Measurements from ENCODE around the gene EGFL7.

The EGFL7 gene

DNA sequence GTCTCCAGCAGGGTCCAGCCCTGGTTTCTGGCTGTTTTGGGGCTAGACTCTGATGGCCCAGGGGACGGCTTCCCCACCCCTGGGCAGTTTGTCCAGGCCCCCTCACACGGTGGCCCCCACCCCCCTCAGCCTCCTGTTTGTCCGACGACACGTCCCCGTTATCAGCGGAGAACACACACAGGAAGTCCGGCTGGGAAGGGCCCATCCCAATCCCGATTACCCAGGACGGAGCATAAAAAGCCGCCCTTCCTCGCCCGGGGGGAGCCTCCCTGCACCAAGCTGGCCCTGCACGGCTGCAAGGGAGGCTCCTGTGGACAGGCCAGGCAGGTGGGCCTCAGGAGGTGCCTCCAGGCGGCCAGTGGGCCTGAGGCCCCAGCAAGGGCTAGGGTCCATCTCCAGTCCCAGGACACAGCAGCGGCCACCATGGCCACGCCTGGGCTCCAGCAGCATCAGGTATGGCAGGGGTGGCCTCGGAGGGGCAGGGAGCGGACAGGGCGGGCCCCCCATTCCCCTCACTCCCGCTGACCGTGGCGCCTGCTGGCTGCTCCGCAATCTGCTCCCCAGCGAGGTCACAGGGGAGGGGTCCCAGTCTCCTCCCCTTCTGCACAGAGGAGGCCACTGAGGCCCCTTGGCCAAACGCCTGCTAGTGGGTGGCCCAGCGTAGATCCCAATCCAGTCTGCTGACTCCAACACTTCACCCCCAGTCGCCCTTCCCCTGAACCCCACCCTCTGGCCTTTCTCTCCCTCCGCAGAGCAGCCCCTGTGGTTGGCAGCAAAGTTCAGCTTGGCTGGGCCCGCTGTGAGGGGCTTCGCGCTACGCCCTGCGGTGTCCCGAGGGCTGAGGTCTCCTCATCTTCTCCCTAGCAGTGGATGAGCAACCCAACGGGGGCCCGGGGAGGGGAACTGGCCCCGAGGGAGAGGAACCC is at the start of gene EGFL7:
TSS of gene EGFL7 (plus strand) at position 261 of the 926 bp plus-strand sequence. CDS start 5,367 bp downstream, outside the sequence.
- FAIRE-seq: no peak

DNA sequence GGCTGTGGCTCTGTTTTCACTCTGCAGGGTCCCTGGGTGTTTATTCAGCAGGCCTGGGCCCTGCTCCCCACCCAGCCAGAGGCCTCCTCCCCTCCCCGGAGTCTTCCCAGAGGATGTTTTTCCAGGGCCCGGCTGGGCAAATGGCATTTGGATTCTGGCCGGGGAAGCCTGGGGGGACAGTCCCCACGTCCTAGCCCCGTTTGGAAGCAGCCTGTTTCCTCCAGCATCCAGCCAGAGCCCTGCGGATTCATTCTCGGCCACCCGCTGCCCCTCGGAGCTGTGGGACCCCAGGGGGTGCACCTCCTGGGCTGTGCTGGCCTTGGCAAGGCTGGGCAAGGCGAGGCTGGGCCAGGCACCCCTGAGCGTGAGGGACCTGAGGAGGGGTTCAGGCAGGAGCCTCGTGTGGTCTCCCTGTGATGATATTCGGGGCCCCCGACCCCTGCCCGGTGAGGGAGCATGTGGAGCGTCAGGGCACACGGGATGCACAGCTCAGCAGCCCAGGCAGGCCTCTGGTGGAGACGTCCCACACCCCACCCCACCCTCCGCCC is 48.8 kb upstream of the EGFL7 start:
- no peak for FAIRE-seq

DNA sequence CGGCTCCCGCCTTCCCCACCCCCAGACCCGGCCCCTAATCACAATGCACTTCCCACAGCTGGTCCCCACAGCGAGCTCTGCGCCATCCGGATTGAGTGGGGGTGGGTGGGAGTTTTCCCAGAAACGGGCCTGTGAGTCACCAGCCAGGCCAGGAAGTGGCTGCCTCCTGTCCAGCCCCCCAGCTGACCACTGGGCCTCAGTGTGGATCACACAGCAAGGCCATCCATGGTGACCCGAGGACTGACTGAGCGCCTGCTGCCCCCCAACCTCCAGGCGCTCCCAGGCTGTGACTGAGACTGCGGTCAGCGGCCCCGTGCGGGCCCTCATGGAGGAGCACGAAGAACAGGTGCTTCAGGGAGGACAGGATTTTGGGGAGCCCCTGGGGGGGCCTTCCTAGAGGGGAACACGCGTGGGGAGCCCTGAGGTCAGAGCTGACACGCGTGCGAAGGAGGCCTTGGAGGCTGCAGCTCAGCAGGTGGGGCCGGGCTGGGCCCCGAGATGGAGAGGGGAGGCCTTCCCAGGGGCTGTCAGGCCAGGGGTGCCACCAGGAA is 48.3 kb upstream of the EGFL7 start:
- FAIRE-seq: no peak

DNA sequence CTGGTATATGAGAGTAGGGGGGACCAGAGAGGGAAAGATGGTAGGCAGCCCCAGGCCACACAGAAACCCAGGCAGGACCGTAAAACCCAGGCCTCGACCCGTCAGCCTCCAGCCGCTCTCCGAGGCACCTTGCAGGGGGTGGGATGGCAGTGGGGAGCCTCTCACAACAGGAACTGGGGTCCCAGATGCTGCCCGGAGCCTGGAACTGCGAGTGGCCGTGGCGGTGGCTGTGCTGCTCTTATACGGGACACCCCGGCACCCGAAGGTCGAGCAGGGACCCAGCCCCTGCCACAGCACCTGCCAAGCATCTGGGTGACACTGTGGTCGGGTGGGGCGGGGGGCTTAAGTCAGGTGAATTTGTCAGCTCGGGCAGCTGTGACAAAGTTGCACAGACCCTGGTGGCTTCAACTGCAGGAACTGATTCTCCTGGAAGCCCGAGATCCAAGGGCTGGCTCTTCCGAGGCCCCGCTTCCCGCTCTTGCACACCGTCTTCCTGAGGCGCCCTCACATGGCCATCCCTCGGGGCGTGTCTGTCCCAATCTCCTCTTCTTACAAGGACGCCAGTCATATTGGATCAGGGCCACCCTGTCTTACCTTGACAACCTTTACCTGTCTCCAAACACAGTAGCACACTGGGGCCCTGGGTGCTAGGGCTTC is 47.6 kb upstream of the EGFL7 start:
- FAIRE-seq: no peak

DNA sequence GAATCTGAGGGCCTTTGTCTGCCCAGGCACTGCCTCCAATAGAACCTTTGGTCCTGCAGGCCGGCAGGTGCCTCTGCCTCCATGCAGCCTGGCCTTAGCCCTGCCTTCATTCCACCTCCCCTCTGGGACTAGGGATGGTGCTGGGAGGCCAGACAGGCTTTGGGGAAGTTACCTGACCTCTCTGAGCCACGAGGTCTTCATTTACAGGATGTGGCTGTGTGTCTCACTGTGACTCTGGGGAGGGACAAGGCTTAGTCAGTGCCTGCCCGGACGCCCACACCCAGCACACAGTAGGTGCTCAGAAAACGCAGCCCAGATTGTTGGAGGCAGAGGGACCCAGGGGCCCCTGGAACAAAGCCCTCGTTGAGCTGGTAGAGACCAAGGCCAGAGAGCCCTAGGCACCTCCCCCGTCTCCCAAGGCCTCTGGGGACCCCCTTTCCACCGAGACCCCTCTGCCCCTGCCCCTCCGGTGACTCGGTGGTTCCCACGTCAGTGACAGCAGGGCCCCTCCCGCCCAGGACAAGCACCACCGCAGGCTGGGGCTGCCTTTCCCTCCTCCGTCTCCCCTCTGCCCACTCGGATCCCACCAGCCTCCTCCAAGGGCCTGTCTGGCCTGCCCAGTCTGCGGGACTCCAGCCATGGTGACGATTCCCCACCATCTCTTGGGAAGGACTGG is 46.9 kb upstream of the EGFL7 start:
- no peak for FAIRE-seq

DNA sequence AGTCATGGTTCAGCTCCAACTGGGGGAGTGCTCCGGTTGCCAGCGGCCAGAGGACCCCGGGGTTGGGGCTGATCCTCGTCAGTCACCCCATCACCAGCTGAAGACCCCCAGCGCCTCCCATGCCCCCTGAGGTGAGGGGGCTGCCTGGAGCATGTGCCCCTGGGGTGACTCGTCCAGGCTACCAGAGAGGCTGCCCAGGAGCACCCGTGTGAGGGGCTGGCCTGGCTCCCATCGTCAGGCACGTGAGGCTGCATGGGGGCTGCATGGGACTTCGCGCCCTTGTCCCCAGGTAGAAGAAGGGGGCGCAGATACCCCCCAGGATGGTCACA is 46.4 kb upstream of the EGFL7 start:
- no peak for FAIRE-seq

DNA sequence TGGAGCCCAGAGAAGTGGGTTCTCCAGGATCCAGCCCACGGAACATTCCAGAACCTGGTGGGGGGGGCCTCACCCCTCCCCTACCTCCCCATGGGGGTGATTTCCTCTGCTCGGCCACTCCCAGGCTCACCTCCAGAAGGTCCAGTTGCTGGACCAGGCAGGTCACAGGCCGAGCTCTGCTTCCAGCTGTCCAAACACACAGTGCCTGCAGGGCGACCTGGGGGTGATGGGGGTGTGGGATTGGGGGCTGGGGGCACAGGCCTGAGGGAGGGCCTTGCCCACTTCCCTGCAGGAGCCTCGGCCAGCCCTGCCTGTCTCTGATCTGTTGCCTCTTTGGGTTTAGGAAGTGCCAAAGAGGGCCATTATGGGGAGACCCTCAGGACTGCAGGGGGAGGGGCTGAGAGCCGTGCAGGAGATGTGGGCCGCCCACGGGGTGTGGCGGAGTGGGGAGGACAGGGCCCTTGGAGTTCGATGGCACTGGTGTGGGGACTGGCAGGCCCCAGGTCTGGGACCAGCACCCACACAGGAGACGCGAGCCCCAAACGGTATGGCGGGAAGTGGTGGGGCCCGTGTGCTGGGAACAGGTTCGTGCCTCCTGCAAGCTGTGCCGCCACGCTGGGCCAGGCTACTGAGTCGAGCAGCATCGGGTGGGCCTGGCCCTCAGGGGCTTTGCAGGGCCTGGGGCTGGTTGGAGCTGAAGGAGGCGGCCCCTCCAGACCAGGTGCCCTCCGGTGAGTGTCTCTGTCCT is 45.6 kb upstream of the EGFL7 start:
- no peak for FAIRE-seq

DNA sequence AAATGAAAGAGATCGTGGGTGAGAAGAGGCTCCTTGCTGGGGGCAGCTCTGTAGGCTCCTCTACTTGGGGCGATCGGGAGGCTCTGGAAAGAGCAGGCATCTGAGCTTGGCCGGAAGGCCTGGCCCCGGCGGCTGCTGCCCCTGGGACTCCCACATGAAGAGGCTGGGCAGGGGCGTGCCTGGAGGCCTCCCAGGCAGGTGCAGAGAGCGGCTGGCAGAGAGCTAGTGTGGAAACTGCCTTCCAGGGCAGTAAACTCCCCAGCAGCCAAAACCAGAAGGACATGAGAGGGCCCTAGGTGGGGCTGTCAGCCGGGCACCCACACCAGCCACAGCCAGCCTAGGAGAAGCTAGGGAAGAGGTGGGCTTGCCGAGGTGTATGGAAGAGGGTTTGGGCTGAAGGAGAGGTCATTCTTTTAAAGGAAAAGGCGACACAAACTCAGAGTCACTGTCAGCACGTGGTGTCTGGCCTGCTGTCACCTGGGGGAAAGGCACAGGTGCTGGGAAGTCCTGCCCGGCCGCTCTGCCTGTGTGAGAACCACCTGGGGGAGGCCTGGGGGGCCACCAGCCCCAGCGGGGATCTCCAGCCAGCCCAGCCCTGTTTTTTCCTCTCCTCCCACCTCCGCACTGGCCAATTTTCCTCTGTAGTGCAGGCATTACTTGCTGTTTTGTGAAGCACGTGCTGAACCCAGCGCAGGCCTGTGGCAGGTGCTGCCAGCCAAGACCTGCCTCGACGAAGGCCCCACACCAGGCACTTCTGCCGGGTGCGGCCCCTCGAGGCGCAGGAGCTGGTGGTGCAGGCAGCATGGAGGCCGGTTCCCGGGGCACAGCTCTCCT is 44.8 kb upstream of the EGFL7 start:
- FAIRE-seq: no peak

DNA sequence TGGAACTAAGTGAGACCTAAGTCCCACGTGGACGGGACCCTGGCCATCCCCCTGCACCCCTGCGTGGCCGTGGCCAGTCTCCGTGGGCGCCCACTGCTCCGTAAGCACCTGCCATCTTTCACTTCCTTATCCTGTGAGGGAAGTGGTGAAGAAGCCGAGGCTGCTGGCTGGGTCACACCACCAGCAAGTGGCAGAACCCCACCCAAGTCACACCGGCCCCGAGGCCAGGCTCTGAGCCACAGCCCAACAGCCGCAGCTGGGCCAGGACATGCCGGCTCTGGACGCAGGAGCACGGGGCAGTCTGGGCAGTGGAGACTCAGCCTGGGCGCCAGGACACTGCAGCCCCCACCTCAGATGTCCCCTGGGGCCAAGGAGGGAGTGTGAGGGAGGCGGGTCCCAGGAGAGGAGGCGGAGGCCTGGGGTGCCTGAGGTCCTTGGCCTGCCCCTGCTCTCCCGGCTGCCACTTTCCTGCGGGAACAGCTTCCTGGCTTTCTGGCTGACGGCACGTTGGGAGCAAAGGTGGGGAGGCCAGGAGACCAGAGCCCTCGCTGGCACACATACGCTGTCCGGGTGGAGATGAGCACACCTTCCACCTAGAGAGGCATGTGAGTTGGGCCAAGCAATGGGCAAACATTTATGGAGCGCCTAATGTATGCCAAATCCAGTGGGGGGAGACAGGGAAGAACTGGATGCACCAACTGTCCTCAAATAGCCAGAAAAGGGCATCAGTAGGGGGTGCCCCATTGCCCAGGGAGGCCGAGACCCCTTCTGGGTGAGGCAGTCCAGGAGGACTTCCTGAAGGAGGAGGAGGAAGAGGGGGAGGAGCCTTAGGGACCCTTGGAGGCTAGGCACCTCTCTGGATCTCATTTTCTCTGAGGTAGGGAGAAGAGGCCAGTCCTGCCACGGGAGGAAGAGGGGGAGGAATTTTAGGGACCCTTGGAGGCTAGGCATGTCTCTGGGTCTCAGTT is 43.9 kb upstream of the EGFL7 start:
- no peak for FAIRE-seq

DNA sequence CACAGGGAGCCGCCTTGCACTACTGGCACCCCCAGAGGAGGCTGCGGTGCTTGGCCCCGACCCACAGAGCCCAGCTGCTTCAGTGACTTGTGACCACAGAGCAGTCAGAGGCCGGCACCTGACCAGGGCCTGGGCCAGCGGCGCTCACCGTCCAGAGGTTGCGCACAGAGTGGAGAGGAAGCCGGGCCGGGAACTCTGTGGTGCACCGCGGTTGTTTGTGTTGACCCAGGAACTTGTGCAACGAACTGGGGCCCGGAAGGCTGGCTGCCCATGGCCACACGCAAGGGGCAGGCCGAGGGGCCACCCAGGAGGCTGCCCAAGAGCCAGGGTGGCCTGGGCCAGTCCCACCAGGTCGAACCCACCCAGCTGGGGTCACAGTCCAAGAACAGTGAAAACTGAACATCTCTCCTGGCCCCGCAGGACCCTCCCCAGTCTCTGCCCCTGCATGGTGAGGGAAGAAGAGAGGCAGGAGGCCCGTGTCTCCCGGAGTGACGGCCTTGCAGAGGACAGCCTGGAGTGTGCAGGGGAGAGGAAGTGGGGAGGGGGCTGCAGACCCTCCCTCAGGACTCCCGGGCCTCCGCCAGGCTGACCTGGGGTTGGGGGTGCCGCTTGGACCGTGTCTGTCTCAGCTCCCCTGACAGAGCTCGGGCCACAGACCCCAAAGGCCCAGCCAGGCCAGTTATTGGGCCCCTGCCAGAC is 42.8 kb upstream of the EGFL7 start:
- no peak for FAIRE-seq

DNA sequence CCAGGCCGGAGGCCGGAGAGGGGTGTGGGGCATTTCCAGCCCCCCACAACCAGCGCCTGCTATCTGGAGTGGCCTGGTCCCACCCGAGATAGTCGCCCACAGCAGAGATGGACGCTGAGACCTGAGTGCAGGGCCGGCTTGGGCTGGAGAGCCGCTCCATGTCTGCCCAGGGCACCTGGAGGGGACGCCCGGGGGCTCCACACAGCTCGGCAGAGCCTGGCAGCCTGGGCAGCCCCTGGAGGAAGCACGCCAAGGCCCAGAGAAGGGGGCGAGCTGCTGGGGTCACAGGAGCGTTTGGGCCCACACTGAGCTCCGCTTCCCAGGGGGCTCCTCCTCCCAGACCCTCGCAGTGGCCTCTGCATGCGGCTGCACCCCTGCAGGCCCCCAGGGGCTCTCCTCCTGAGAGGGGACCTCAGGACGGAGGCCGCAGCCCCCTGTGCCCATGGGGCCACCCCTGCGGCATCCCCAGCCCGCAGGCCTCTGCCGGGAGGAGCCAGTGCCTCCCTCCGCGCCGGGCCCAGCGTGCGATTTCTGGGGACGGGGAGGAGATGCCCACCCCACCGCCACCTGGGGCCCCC is 42.2 kb upstream of the EGFL7 start:
- no peak for FAIRE-seq

DNA sequence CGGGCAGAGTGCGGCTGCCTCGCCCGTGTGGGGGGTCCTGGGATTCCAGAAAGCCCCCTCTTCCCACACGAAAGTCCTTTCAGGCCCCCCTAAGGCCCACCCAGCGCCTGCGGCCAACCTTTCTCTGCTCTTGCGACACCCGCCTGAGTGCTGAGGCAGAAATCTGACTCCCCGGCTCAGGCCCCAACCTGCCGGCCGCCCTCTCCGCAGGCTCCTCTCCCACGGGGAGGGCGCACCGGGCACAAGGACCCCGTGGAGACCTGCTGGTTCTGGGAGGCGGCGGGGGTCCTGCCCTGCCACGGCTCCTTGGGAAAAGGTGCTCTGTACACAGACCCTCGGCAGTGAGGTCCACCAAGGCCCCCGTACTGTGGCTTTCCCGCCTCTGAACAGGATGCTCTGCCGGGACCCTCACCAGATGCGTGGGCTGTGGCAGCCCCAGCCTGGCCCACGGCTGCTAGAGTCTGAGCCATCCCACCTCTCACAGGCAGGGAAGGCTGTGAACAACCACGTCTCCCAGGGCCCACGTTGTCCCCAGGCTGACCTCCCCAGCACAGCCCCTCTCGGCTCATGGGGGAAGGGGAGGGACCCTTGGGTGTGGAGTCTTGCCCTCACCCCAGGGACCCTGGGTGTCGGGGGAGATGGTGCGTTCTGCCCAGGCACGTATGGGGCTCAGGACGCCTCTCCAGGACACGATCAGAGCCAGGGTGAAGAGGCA is 41.5 kb upstream of the EGFL7 start:
- FAIRE-seq: no peak

DNA sequence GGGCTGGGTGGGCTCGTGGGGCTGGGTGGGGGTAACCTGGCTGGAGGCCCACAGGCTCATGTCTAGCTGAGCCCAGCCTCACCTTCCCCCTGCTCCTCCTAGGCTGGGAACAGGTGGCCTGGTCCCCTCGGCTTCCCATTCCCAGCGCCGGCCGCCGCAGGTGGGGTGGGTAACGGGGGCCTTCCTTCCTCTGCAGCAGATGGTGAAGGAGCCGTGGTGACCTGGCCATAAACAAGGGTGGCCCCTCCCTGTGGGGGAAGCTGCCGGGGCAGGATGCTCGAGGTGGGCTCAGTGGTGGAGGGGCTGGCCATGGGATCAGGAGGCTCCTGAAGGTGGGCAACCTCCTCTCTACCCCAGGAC is 41.0 kb upstream of the EGFL7 start:
- FAIRE-seq: no peak

DNA sequence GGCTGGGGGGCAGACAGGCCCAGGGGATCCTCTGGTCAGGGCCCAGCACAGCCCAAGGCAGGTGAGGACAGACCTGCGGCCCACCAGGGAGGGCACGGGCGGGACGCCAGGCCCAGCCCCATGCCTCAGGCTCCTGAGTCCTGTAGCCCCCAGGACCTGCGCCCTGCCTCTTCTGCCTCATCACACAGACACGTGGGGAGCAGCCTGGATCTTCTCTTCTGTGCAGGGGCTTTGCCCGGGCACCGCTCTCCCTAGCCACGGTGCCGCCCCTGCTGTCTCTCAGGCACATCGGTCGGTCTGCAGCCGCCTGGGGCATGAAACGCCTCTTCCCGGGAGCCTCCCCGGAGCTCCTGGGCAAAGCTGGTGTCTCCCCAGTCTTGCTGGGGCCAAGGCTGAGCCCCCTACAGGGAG is 40.2 kb upstream of the EGFL7 start:
- FAIRE-seq: no peak

DNA sequence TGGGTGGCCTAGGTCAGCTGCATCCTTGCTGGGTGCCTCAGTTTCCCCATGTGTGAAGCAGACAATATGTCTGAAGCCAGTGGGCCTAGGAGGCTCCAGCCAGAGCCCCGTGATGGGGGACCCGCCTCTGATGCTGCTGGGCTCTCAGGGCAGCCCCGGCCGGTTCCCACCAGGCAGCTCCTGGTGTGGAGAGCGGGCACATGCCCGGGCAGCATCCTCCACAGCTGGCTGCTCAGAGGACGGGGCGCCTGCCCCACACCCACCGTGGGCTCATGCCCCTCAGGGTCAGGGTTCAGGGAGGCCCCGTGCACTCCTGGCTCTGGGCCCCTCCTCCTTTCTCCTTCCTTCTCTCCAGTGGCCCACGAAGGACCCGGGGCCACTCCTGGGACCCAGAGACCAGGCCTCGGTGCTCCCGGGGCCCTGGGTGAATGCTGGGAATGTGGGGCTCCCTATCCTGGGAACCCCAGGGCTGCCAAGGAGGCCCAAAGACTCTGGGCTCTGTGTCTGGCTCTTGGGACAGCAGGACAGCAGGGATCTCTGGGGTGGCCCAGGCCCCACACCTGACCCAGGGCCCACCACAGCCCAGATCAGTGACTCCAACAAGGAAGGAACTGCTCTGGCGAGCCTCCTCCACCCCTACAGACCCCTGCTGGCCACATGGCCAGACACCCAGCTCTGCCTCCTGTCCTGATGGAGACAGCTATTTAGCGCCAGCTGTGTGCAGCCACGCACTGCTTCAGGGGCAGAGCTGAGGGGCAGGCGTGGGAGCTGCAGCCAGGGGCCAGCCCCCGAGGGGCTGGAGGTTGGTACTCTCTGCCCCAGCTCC is 39.5 kb upstream of the EGFL7 start:
- FAIRE-seq: no peak

DNA sequence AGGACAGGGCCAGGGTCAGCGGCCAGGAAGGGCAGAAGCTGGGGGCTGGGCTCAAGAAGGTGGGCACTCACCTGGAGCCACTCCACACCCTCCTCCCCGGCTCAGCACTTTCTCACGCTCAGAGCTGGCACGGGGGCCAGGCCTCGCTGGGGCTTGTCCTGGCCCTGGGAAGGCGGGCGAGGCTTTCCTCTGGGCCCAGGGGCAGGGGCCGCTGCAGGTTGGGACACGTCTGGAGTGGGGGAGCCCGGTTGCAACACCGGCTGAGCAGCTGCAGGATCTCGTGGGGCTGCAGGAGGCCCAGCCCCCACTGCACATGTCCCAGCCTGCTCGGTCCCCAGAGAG is 38.9 kb upstream of the EGFL7 start:
- FAIRE-seq: no peak

DNA sequence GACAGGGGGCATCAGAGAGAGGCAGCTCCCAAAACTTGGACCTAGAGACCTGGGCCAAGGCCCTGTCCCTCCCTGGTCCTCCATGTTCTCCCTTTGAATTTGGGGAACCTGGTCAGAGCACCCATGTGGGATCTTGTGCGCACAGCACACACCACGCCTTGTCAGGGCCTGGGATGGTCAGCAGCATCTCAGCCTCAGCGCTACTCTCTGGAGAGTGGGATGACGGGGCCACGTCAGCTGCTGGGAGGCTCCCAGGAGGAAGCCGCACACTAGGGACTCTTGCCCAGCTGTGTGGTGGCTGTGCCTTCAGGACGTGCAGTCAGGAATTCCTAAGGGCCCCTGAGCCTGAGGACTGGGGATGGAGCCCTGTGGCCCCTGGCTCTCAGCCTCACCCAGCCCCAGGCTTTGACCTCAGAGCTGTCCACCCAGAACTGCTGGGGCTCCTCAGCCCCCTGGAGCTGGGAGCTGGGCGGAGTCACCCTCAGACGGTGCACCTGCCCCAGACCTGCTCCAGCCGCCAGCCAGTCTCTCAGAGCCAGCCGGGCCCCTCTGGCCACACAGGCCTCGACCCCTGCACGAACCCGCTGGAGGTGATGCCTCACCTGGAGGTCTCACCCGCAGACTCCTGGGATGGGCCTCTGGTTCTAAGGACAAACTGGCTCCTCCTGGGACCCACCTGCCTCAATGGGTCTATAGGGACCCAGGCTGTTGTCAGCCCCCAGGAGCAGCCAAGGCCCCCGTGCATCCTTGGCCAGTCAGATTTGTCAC is 38.3 kb upstream of the EGFL7 start:
- no peak for FAIRE-seq

Measured in islet of Langerhans (tissue), 1 donor.